ENCODE results near the gene ZFAND6. TPM values are rescaled to one million over a fixed set of nuclear protein-coding genes. Genes with fewer than 3 reads are reported as not detected.
"Not testable (repeated sequence)": the region's sequence is repeated elsewhere in the genome, so short reads cannot be mapped to it uniquely, and the experiment has no call there.

The ZFAND6 gene
- total and polyA plus RNA-seq, 5 donors, result 64.4 to 84.6 (median 71.9) TPM

GRCh38 chr15:80151148-80151547 is 91.7 kb downstream of the ZFAND6 start:
- ATAC-seq, result no peak
- WGBS, result 56% methylated on average over 6 of the region's 6 CpGs
- Histone ChIP-seq H3K27ac (ENCODE audit: low read length) (no peak overlapping the region), H3K4me3 (ENCODE audit: low read length) (no peak overlapping the region), H3K27me3 (ENCODE audit: control insufficient read depth, insufficient read depth) (no peaks in the 10 kb centered on the region), H3K9me3 (ENCODE audit: control insufficient read depth, low read length) (no peaks in the 10 kb centered on the region), H3K4me1 (ENCODE audit: control insufficient read depth, insufficient read depth, low read length) (peaks cover 2% of the 10 kb centered on the region)
- DNase-seq, result peak in 1 of 3 donors; percentile 47
- intact Hi-C loops (cut with DNase I), result loop anchor here in 1 of 4 donors (5.0 kb wide), 1 partner anchor 89 kb away; no protein-coding TSS in a partner anchor

- ATAC-seq (no peak), DNase-seq (no peak)
- H3K9me3 ChIP-seq (ENCODE audit: control insufficient read depth, low read length), result no peaks in the 10 kb centered on the region
- H3K4me3 ChIP-seq (ENCODE audit: low read length), result no peak overlapping the region
- 39% methylated on average over 3 of the region's 3 CpGs for WGBS
- H3K4me1 ChIP-seq (ENCODE audit: control insufficient read depth, insufficient read depth, low read length), result peaks cover 2% of the 10 kb centered on the region
- intact Hi-C loops (cut with DNase I), result loop anchor here in 1 of 4 donors (5.0 kb wide), 1 partner anchor 89 kb away; no protein-coding TSS in a partner anchor
- no peaks in the 10 kb centered on the region for H3K27me3 ChIP-seq (ENCODE audit: control insufficient read depth, insufficient read depth)
- H3K27ac ChIP-seq (ENCODE audit: low read length), result no peak overlapping the region
Observed at GRCh38 chr15:80151576-80151975, 92.1 kb downstream of the ZFAND6 start.

DNA sequence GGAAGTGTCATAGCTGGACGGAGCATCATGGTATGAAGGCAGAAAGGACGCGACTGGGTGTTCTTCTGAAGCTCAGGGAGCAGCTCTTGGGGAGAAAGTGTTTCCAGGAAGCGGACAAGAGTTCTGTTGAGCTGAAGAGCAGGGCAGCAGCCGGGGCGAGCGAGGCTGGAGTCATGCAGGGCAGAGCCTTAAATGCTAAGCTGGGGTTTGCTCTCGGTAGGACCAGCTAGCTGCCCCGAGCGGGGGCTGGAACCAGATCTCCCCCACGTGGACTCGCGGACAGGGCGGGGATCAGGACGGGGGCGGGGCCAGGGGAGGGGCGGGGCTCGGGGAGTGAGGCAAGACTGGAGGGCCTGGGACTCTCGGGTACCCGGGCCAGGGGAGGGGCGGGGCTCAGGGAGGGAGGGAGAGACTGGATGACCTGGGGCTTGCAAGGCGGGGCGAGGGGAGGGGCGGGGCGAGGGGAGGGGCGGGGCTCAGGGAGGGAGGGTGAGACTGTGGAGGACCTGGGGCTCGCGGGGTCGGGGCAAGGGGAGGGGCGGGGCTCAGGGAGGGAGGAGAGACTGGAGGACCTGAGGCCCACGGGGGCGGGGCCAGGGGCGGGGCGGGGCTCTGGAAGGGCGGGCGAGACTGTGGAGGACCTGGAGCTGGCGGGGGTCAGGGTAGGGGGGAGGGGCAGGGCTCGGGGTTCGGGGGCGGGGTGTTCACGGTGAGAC is 92.9 kb downstream of the ZFAND6 start:
- Histone ChIP-seq H3K4me3 (ENCODE audit: low read length) (peak overlapping the region; percentile 59), H3K27ac (ENCODE audit: low read length) (peak overlapping the region; percentile 62), H3K27me3 (ENCODE audit: control insufficient read depth, insufficient read depth) (no peaks in the 10 kb centered on the region), H3K4me1 (ENCODE audit: control insufficient read depth, insufficient read depth, low read length) (peaks cover 4% of the 10 kb centered on the region), H3K9me3 (ENCODE audit: control insufficient read depth, low read length) (no peaks in the 10 kb centered on the region)
- intact Hi-C loops (cut with DNase I), result loop anchor here in 1 of 4 donors (5.0 kb wide), 1 partner anchor 90 kb away; no protein-coding TSS in a partner anchor
- peak; percentile 94 to 95 for ATAC-seq
- peak; percentile 98 to 99 (median 99) for DNase-seq
- WGBS, result 3% methylated on average over 35 of the region's 41 CpGs

DNA sequence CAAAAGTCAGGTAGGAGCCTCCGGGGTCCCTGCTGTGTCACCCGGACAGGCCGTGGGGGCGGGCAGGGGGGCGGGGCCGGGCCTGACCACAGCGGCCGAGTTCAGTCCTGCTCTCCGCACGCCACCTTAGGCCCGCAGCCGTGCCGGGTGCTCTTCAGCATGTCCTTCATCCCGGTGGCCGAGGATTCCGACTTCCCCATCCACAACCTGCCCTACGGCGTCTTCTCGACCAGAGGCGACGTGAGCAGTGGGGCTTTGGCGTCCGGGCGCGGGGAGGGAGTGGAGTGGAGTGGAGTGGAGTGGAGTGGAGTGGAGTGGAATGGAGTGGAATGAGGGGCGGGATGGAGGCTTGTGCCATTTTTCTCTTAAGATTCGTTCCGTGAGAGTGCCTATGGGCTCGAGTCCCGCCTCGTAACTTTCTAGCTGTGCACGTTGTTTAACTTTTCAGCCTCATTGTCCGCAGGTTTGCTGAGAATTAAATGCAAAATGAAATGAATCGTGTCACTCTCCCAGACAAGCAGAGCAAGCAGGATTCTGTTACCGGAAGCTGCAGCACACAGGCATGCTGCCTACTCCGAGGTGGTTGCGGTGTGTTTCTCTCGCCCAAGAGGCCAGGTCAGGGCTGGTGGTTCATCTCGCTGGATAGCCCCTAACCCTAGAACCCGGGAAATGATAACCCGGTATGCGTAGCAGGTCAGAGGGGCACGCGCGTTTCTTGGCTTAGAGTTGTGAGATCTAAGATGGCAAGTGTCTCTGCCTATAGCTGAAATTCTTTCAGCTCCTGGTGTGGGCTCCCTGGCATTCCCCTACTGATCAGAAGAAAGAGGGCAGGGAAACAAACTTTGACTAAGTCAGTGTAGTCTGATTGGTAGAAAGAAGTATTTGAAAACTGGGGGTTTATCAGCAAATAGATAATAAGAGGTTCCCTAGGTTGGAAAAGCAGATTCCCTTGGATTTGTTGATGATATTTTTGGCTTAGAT is 93.7 kb downstream of the ZFAND6 start, which contains the start of gene FAH:
Gene FAH (plus strand): TSS at position 104 of the 981 bp plus-strand sequence. CDS start 56 bp downstream, at position 160.
- peak within 1 kb of the TSS; percentile 62 for H3K27ac ChIP-seq (ENCODE audit: low read length)
- DNase-seq, result peak in 1 of 3 donors; percentile 65
- WGBS, result 2% methylated on average over 45 of the region's 45 CpGs
- H3K9me3 ChIP-seq (ENCODE audit: control insufficient read depth, low read length), result no peaks in the 10 kb centered on the region
- ATAC-seq, result peak; percentile 86 to 89
- H3K27me3 ChIP-seq (ENCODE audit: control insufficient read depth, insufficient read depth), result no peaks in the 10 kb centered on the region
- intact Hi-C loops (cut with DNase I), result loop anchor here in 1 of 4 donors (5.0 kb wide), 1 partner anchor 91 kb away; no protein-coding TSS in a partner anchor
- peak within 1 kb of the TSS; percentile 59 for H3K4me3 ChIP-seq (ENCODE audit: low read length)
- peaks cover 4% of the 10 kb centered on the region for H3K4me1 ChIP-seq (ENCODE audit: control insufficient read depth, insufficient read depth, low read length)

- 77% methylated on average over 4 of the region's 4 CpGs for WGBS
- H3K9me3 ChIP-seq (ENCODE audit: control insufficient read depth, low read length), result no peaks in the 10 kb centered on the region
- no peak for ATAC-seq
- H3K4me3 ChIP-seq (ENCODE audit: low read length), result peak overlapping the region; percentile 59
- H3K27ac ChIP-seq (ENCODE audit: low read length), result no peak overlapping the region
- intact Hi-C loops (cut with DNase I), result loop anchor here in 1 of 4 donors (5.0 kb wide), 1 partner anchor 92 kb away; no protein-coding TSS in a partner anchor
- DNase-seq, result no peak
- peaks cover 4% of the 10 kb centered on the region for H3K4me1 ChIP-seq (ENCODE audit: control insufficient read depth, insufficient read depth, low read length)
- H3K27me3 ChIP-seq (ENCODE audit: control insufficient read depth, insufficient read depth), result no peaks in the 10 kb centered on the region
Observed at GRCh38 chr15:80153900-80154299, 94.4 kb downstream of the ZFAND6 start.

DNA sequence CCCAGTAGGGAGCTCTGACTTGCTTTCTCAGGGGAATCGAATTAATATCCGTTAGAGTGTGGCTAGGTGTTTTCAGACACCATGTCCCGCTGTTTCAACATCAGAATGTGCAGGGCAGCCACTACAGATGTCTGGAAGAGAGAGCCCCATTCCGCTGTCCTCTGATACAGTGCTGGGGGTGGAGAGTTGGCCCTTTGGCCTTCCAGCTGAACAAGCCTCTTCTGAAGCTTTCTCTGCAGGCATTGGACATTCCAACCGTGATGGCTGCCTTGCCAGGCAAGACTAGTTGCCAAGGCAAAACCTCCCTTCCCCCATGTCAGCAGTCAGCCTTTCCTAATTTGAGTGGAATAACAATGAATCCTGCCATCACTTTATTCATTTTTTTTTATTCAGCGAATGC is 94.9 kb downstream of the ZFAND6 start:
- Histone ChIP-seq H3K4me1 (ENCODE audit: control insufficient read depth, insufficient read depth, low read length) (peaks cover 4% of the 10 kb centered on the region), H3K27me3 (ENCODE audit: control insufficient read depth, insufficient read depth) (no peaks in the 10 kb centered on the region), H3K4me3 (ENCODE audit: low read length) (no peak overlapping the region), H3K27ac (ENCODE audit: low read length) (no peak overlapping the region), H3K9me3 (ENCODE audit: control insufficient read depth, low read length) (no peaks in the 10 kb centered on the region)
- intact Hi-C loops (cut with DNase I), result loop anchor here in 1 of 4 donors (5.0 kb wide), 1 partner anchor 92 kb away; no protein-coding TSS in a partner anchor
- 79% methylated on average over 6 of the region's 6 CpGs for WGBS
- ATAC-seq (no peak), DNase-seq (no peak)

DNA sequence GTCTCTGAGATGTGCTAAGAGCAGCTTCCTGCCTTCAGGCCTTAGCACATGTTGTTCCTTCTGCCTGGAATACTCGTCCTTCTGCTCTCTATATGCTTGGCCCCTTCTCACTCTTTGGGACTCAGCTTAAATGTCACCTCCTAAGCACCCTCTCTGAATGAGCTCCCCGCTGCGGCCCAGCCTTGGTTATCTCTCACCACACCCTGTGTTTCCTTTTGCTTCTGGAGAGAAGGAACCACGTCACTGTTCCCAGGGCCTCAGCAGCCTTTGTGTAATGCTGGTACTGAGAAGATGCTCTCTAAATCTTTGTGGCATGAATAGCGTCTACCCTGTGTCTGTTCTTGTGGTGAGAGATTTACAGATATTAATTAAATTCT is 95.5 kb downstream of the ZFAND6 start:
- DNase-seq (no peak), ATAC-seq (no peak)
- WGBS, result 81% methylated on average over 5 of the region's 5 CpGs
- H3K9me3 ChIP-seq (ENCODE audit: control insufficient read depth, low read length), result no peaks in the 10 kb centered on the region
- no peaks in the 10 kb centered on the region for H3K27me3 ChIP-seq (ENCODE audit: control insufficient read depth, insufficient read depth)
- H3K4me1 ChIP-seq (ENCODE audit: control insufficient read depth, insufficient read depth, low read length), result peaks cover 4% of the 10 kb centered on the region
- intact Hi-C loops (cut with DNase I), result no loop called here
- no peak overlapping the region for H3K4me3 ChIP-seq (ENCODE audit: low read length)
- H3K27ac ChIP-seq (ENCODE audit: low read length), result no peak overlapping the region

- H3K27me3 ChIP-seq (ENCODE audit: control insufficient read depth, insufficient read depth); H3K4me1 ChIP-seq (ENCODE audit: control insufficient read depth, insufficient read depth, low read length); H3K27ac ChIP-seq (ENCODE audit: low read length); H3K9me3 ChIP-seq (ENCODE audit: control insufficient read depth, low read length); H3K4me3 ChIP-seq (ENCODE audit: low read length); intact Hi-C loops (cut with DNase I); ATAC-seq: not testable (repeated sequence)
- DNase-seq, result peak in 1 of 3 donors; percentile 69
- 74% methylated on average over 16 of the region's 16 CpGs for WGBS
Observed at GRCh38 chr15:80155378-80156175, 96.1 kb downstream of the ZFAND6 start.

DNA sequence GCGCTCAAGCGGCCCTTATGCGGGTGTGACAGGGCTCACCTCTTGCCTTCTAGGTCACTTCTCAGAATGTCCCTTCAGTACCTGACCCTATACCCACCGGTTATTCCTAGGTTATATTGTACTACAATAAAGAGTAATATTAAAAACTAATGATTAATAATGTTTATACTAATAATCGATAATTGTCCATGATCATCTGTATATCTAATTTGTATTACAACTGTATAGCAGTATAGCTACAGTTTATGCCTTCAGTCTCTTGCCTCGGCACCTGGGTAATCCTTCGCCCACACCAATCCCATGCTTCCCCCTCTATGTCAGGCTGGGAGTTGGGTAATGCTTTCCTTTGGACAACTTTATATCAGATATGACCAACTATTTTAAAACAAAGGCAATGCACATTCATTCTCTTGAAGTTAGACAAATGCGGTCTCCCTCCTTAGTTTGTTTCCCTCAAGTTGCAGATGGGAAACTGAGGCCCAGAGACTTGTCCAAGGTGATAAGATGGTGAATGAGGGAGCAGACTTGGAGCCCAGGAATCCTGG is 96.8 kb downstream of the ZFAND6 start:
- WGBS, result 88% methylated on average over 8 of the region's 8 CpGs
- intact Hi-C loops (cut with DNase I), result no loop called here
- H3K9me3 ChIP-seq (ENCODE audit: control insufficient read depth, low read length), result no peaks in the 10 kb centered on the region
- DNase-seq, result no peak
- ATAC-seq, result no peak
- H3K27me3 ChIP-seq (ENCODE audit: control insufficient read depth, insufficient read depth), result no peaks in the 10 kb centered on the region
- no peak overlapping the region for H3K4me3 ChIP-seq (ENCODE audit: low read length)
- H3K4me1 ChIP-seq (ENCODE audit: control insufficient read depth, insufficient read depth, low read length), result peaks cover 4% of the 10 kb centered on the region
- no peak overlapping the region for H3K27ac ChIP-seq (ENCODE audit: low read length)

DNA sequence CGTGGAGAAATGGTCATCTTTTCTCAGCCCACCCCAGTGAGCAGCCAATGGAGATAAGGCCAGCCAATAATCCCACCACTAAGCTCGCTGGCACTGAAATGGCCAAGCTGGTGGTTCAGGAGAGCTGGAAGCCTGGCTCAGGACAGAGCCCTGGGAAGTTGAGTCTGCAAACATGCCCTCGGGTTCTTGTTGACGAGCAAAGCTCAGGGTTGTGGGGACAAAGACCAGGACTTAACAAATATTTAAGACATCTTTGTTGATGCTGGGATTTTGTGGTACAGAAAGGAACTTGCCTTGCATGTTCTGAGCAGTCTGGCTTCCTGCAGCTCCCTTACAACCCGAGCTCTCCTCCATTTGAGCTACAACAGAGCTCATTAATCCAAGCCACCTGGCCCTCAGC is 97.7 kb downstream of the ZFAND6 start:
- intact Hi-C loops (cut with DNase I), result no loop called here
- Histone ChIP-seq H3K27me3 (ENCODE audit: control insufficient read depth, insufficient read depth) (no peaks in the 10 kb centered on the region), H3K4me1 (ENCODE audit: control insufficient read depth, insufficient read depth, low read length) (peaks cover 4% of the 10 kb centered on the region)

More for the DNA sequence above, 97.7 kb downstream of the ZFAND6 start:
- ATAC-seq (no peak), DNase-seq (no peak)
- no peak overlapping the region for H3K27ac ChIP-seq (ENCODE audit: low read length)
- 93% methylated on average over 5 of the region's 5 CpGs for WGBS
- H3K4me3 ChIP-seq (ENCODE audit: low read length), result no peak overlapping the region
- H3K9me3 ChIP-seq (ENCODE audit: control insufficient read depth, low read length), result no peaks in the 10 kb centered on the region
